NCI-H2196 treated with DMSO at 0.1 percent for 48 hours (cell line): ENCODE data around the gene CMC2.

Source experiments
- DNase-seq: peaks from one replicate; lab custom pipeline; 2025; ENCODE audit not compliant: unreplicated experiment; lab: John Stamatoyannopoulos, UW

The CMC2 gene

GRCh38 chr16:80935691-80936090 is 71.0 kb downstream of the CMC2 start:
- DNase-seq, result no peak

DNA sequence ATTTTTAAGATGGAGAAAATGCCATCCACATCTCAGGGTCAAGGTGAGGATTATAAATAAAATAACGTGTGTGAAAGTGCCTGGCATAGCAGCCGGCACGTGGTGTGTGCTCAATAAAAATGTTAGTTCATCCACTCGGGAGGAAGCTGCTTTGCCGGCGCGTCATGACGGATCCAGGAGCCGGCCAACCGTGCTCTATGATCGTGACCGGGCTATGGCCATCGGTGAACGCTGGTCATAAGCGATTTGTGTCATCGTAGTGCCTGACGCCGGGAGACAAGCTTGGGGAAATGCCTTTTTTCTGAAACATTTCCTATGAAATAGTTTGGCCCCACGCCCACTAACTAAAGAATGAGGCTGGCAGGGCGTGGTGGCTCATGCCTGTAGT is 74.0 kb downstream of the CMC2 start:
- DNase-seq, result no peak

DNA sequence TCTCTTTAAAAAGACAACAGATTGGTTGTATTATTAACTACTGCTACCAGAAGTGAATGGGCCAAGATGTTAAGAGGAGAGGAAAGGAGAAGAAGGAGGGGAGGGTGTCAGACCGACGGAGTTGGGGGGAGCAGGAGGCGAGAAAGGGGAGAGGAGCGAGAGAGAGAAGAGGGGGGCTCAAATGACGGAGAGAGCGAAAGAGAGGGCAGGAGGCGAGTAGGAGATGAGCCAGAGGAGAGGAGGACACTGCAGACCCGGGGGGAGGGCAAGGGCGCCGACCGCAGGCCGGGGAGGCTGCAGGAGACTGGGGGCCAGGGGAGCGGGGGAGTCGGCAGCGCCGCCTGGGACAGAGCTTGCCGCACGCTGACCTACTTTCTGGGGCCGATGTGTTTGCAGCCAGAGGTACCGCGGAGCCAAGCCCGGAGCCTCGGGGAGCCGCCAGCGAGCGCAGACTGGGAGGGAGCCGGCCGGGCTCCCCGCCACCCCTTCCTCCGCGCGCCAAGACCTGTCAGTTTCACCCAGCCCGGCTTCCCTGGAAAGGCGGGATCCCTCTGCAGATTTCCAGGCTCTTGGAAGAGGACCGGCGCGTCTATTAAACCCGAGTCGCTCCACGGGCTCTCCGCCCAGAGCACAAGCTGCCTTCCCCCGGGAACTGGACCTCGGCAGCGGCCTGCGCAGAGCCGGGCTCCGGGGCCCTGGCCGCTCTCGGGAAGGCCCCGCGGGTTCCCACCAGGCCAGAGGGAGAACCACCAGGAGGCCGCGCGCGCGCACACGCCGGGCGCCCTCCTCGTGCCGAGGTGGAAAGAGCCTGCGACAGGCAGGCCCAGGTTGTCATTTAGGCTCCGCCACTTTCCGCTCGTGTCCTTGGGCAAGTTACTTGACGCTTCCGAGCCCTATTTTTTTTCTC is 74.6 kb downstream of the CMC2 start:
- no peak for DNase-seq

DNA sequence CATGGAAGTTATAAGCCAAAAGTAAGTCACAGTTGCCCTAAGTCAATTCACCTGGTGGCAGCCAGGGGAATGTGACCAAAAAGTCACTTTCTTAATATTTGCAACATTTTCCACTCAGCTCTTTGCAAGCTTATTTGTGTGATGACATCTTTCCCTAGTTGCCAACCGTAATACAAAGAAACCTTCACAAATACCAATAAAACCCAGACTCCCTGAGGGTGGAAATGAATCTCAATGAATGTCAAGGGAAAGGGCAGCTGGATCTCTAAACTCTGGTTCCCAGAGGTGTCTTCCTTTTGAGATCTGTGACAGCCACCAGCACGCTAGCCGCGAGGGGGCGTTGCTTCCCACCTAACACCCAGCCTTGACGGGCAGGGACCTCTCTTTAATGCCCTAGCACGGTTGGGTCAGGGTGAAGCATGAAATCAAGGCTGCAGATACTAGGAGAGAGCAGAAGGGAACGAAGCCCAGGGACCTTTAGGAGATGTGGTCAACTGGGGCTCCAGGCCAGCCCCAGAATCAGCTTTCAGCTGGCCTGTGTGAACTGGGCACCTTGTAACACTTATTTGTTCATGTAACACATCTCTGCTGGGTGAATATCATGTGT is 82.2 kb downstream of the CMC2 start:
- DNase-seq, result no peak

DNA sequence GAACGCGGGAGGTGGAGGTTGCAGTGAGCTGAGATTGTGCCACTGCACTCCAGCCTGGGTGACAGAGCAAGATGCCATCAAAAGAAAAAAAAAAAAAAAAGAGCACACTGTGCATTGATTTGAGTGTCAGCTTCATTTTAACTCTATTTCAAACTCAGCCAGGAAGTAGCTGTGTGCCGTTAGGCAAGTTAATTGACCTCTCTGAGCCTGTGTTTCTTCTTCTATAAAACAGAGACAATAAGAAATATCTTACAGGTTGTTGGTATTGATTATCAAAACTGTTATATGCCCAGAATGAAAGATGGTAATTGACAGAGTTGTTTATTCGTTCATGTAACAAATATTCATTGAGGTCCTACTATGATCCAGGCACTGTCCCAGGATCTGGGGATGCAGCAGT is 83.3 kb downstream of the CMC2 start:
- no peak for DNase-seq
